H9 (cell line): ENCODE measurements around the gene MEIS2. TPM values are rescaled to one million over a fixed set of nuclear protein-coding genes. Genes with fewer than 3 reads are reported as not detected.

ENCODE experiments used
- DNase-seq: peaks from one replicate; pipeline ENCODE4 v3.0.0-alpha.2; 2017
- H2AFZ ChIP-seq: one replicate; pipeline ENCODE4 v1.6.1; 2013; ENCODE audit warnings: mild to moderate bottlenecking, low read length, control low read depth, moderate library complexity
- H2AK5ac ChIP-seq: 2 replicates; pipeline ENCODE4 v1.6.1; 2013; ENCODE audit warnings: low read length, control low read depth, mixed read lengths; ENCODE audit not compliant: insufficient read length
- H2BK120ac ChIP-seq: one replicate; pipeline ENCODE4 v1.6.1; 2013; ENCODE audit warnings: low read depth, mild to moderate bottlenecking, low read length, control low read depth, inconsistent platforms; ENCODE audit not compliant: poor library complexity, severe bottlenecking
- H2BK12ac ChIP-seq: 2 replicates; pipeline ENCODE4 v1.6.1; 2013; ENCODE audit warnings: low read length, control low read depth, mixed read lengths, low read depth; ENCODE audit not compliant: insufficient read length
- H2BK15ac ChIP-seq: 2 replicates; pipeline ENCODE4 v1.6.1; 2013; ENCODE audit warnings: low read depth, low read length, control low read depth
- H2BK20ac ChIP-seq: one replicate; pipeline ENCODE4 v1.6.1; 2013; ENCODE audit warnings: low read depth, mild to moderate bottlenecking, low read length, control low read depth, inconsistent platforms; ENCODE audit not compliant: poor library complexity, severe bottlenecking
- H2BK5ac ChIP-seq: 2 replicates; pipeline ENCODE4 v1.6.1; 2013; ENCODE audit warnings: low read length, control low read depth, mixed read lengths; ENCODE audit not compliant: insufficient read length
- H3K14ac ChIP-seq: 2 replicates; pipeline ENCODE4 v1.6.1; 2013; ENCODE audit warnings: low read length, control low read depth; ENCODE audit not compliant: insufficient read depth
- H3K18ac ChIP-seq: 2 replicates; pipeline ENCODE4 v1.6.1; 2013; ENCODE audit warnings: low read depth, mild to moderate bottlenecking, mixed read lengths, low read length, control low read depth; ENCODE audit not compliant: insufficient read length
- H3K23ac ChIP-seq: 2 replicates; pipeline ENCODE4 v1.6.1; 2013; ENCODE audit warnings: low read length, control low read depth, mixed read lengths, low read depth; ENCODE audit not compliant: insufficient read length
- H3K23me2 ChIP-seq: 2 replicates; pipeline ENCODE4 v1.6.1; 2013; ENCODE audit warnings: low read depth, mild to moderate bottlenecking, mixed read lengths, low read length, control low read depth; ENCODE audit not compliant: insufficient read length, poor library complexity, severe bottlenecking
- H3K27ac ChIP-seq: 2 replicates; pipeline ENCODE4 v1.5.1; 2013; ENCODE audit warnings: low read length, control low read depth, mixed read lengths, low read depth; ENCODE audit not compliant: insufficient read length
- H3K27me3 ChIP-seq: 2 replicates; pipeline ENCODE4 v1.6.1; 2013; ENCODE audit warnings: low read length, control low read depth, inconsistent platforms; ENCODE audit not compliant: insufficient read depth
- H3K4ac ChIP-seq: 2 replicates; pipeline ENCODE4 v1.6.1; 2013; ENCODE audit warnings: low read depth, mild to moderate bottlenecking, control low read depth, inconsistent platforms, low read length, moderate library complexity
- H3K4me1 ChIP-seq: 2 replicates; pipeline ENCODE4 v1.6.1; 2013; ENCODE audit warnings: low read length, control low read depth, inconsistent platforms; ENCODE audit not compliant: insufficient read depth
- H3K4me2 ChIP-seq: 2 replicates; pipeline ENCODE4 v1.6.1; 2013; ENCODE audit warnings: low read length, control low read depth, mixed read lengths; ENCODE audit not compliant: insufficient read length, insufficient read depth
- H3K56ac ChIP-seq: 2 replicates; pipeline ENCODE4 v1.6.1; 2013; ENCODE audit warnings: low read depth, mild to moderate bottlenecking, mixed read lengths, low read length, control low read depth; ENCODE audit not compliant: insufficient read length
- H3K79me1 ChIP-seq: 2 replicates; pipeline ENCODE4 v1.6.1; 2013; ENCODE audit warnings: low read depth, mild to moderate bottlenecking, moderate library complexity, low read length, control low read depth, inconsistent platforms; ENCODE audit not compliant: insufficient read depth, poor library complexity, severe bottlenecking
- H3K79me2 ChIP-seq: 2 replicates; pipeline ENCODE4 v1.6.1; 2013; ENCODE audit warnings: low read length, control low read depth, inconsistent platforms; ENCODE audit not compliant: insufficient read depth
- H3K9ac ChIP-seq: 2 replicates; pipeline ENCODE4 v1.6.1; 2013; ENCODE audit warnings: low read length, control low read depth, mixed read lengths; ENCODE audit not compliant: insufficient read length; ENCODE audit errors: extremely low read depth
- H3K9me3 ChIP-seq: one replicate; pipeline ENCODE4 v1.6.1; 2013; ENCODE audit warnings: low read depth, low read length, inconsistent platforms; ENCODE audit not compliant: control insufficient read depth
- H3T11ph ChIP-seq: one replicate; pipeline ENCODE4 v1.6.1; 2013; ENCODE audit warnings: mild to moderate bottlenecking, low read length, control low read depth, inconsistent platforms
- H4K20me1 ChIP-seq: one replicate; pipeline ENCODE4 v1.6.1; 2013; ENCODE audit not compliant: control insufficient read depth, insufficient read length, insufficient read depth
- H4K5ac ChIP-seq: 2 replicates; pipeline ENCODE4 v1.6.1; 2013; ENCODE audit warnings: low read depth, mild to moderate bottlenecking, mixed read lengths, low read length, control low read depth; ENCODE audit not compliant: insufficient read length
- H4K8ac ChIP-seq: replicated peaks from 2 replicates; pipeline ENCODE4 v1.6.1; 2013; ENCODE audit warnings: low read length, control low read depth, mixed read lengths, low read depth; ENCODE audit not compliant: insufficient read length
- H4K91ac ChIP-seq: 2 replicates; pipeline ENCODE4 v1.6.1; 2013; ENCODE audit warnings: low read depth, mild to moderate bottlenecking, moderate library complexity, mixed read lengths, low read length, control low read depth; ENCODE audit not compliant: insufficient read length
- H3K27ac Mint-ChIP-seq, 3 experiments: 2 replicates in 2 of 3; 3 replicates in 1 of 3; pipeline ENCODE4 v1.8.0; 2020 to 2021; ENCODE audit warnings: mixed read lengths in 3 of 3, mild to moderate bottlenecking in 1 of 3, moderate library complexity in 1 of 3
- H3K27me3 Mint-ChIP-seq: 2 replicates; pipeline ENCODE4 v1.8.0; 2021; ENCODE audit warnings: low read depth, mild to moderate bottlenecking, moderate library complexity, mixed read lengths
- H3K36me3 Mint-ChIP-seq, 3 experiments: 2 replicates in 2 of 3; 3 replicates in 1 of 3; pipeline ENCODE4 v1.8.0; 2020 to 2021; ENCODE audit warnings: low read depth in 3 of 3, mixed read lengths in 3 of 3; ENCODE audit not compliant: insufficient read depth in 1 of 3
- H3K4me1 Mint-ChIP-seq, 2 experiments: 2 replicates each; pipeline ENCODE4 v1.8.0; 2020; ENCODE audit warnings: mixed read lengths in 2 of 2
- H3K4me3 Mint-ChIP-seq, 2 experiments: 2 replicates in 1 of 2; 3 replicates in 1 of 2; pipeline ENCODE4 v1.8.0; 2020 to 2021; ENCODE audit warnings: mild to moderate bottlenecking in 2 of 2, mixed read lengths in 2 of 2, moderate library complexity in 1 of 2
- H3K9me3 Mint-ChIP-seq, 2 experiments: 2 replicates in 1 of 2; 3 replicates in 1 of 2; pipeline ENCODE4 v1.8.0; 2020; ENCODE audit warnings: mild to moderate bottlenecking in 2 of 2, mixed read lengths in 2 of 2, moderate library complexity in 1 of 2
- CTCF ChIP-seq: fragments of 200-600 bp; sonication (generic); conservative IDR thresholded peaks from 3 replicates; pipeline ENCODE4 v1.8.0; 2021; ENCODE audit warnings: antibody characterized with exemption, mild to moderate bottlenecking
- WGBS: extraction: QIAGEN DNeasy Blood & Tissue Kit; methylation state at CpG from one replicate; pipeline ENCODE4 v1.1.7; 2013; ENCODE audit warnings: missing lambda C conversion rate, low lambda C conversion rate, mixed read lengths; ENCODE audit not compliant: insufficient read length; ENCODE audit errors: extremely low coverage; 5-methylcytosine and 5-hydroxymethylcytosine counted together
- total RNA-seq: library from RNA; stranded (reverse); gene quantifications from 2 replicates; pipeline ENCODE4 v1.2.1, GENCODE V29; 2021

Gene MEIS2
- total RNA-seq, 1 experiment from 2014 or later: 0.35 TPM

GRCh38 chr15:37086521-37086920 lies 13.8 kb downstream of the MEIS2 start:
- H3K79me2 ChIP-seq: no peaks in the 10 kb centered on the region
- no peak overlapping the region for H3K4me2 ChIP-seq
- no peaks in the 10 kb centered on the region for H3K23me2 ChIP-seq
- Mint-ChIP-seq H3K4me1 (peaks cover 26 to 37% of the 10 kb centered on the region in 2 experiments), H3K36me3 (no peaks in the 10 kb centered on the region), H3K4me3 (no peak overlapping the region), H3K27ac (no peak overlapping the region), H3K9me3 (no peaks in the 10 kb centered on the region), H3K27me3 (peaks cover 24% of the 10 kb centered on the region)
- no peak overlapping the region for H4K91ac ChIP-seq
- no peak overlapping the region for H3K18ac ChIP-seq
- no peak overlapping the region for H4K5ac ChIP-seq
- DNase-seq: no peak
- no peaks in the 10 kb centered on the region for H3K79me1 ChIP-seq
- no peak overlapping the region for H3K4ac ChIP-seq
- no peak overlapping the region for H2BK15ac ChIP-seq
- no peak overlapping the region for H2BK5ac ChIP-seq
- WGBS: no CpG with 5 or more reads among the region's 1 CpG
- H3K27ac ChIP-seq: no peak overlapping the region
- H4K20me1 ChIP-seq: no peaks in the 10 kb centered on the region
- no peak overlapping the region for H3K23ac ChIP-seq
- H3K9ac ChIP-seq: no peak overlapping the region
- no peak overlapping the region for H2BK12ac ChIP-seq
- no peak overlapping the region for H4K8ac ChIP-seq
- no peak overlapping the region for H2AK5ac ChIP-seq
- TF ChIP-seq CTCF: no peak
- no peak overlapping the region for H2AFZ ChIP-seq
- H2BK20ac ChIP-seq: no peak overlapping the region
- H3K56ac ChIP-seq: no peak overlapping the region
- H3K14ac ChIP-seq: no peak overlapping the region
- H3K9me3 ChIP-seq: no peaks in the 10 kb centered on the region
- H3K4me1 ChIP-seq: no peaks in the 10 kb centered on the region
- no peak overlapping the region for H3T11ph ChIP-seq
- no peak overlapping the region for H2BK120ac ChIP-seq
- no peaks in the 10 kb centered on the region for H3K27me3 ChIP-seq
